ENCODE measurements around the gene ACOT13.

The ACOT13 gene

GRCh38 chr6:24742216-24742738, 75.4 kb downstream of the ACOT13 start:
- Histone ChIP-seq H3K9ac (ENCODE audit: low read length) (no peak overlapping the region), H3K36me3 (ENCODE audit: insufficient read depth, low read length) (no peaks in the 10 kb centered on the region; the same call in 1 of the 2 replicates), H3K4me3 (ENCODE audit: low read depth, low read length, poor library complexity, severe bottlenecking) (no peak overlapping the region), H3K9me2 (ENCODE audit: low read depth, low read length) (no peaks in the 10 kb centered on the region), H3K79me2 (ENCODE audit: insufficient read depth, low read length) (no peaks in the 10 kb centered on the region), H3K27me3 (ENCODE audit: insufficient read depth, low read length) (no peaks in the 10 kb centered on the region), H3K4me2 (ENCODE audit: low read length) (no peak overlapping the region), H4K20me1 (ENCODE audit: insufficient read depth, low read length) (no peaks in the 10 kb centered on the region), H3F3A (ENCODE audit: insufficient read depth, low read length) (no peaks in the 10 kb centered on the region), H2AFZ (ENCODE audit: low read length) (no peak overlapping the region), H3K9me3 (ENCODE audit: low read length) (no peaks in the 10 kb centered on the region), H3K4me1 (ENCODE audit: insufficient read depth, low read length, severe bottlenecking) (peaks cover 8% of the 10 kb centered on the region), H3K27ac (ENCODE audit: low read depth, low read length, poor library complexity, severe bottlenecking) (no peak overlapping the region)
- TF ChIP-seq EZH2 (IDR thresholded peaks at IDR 0.05; ENCODE audit: borderline replicate concordance, low read length) = no peak
- TF ChIP-seq, protein P1, sequence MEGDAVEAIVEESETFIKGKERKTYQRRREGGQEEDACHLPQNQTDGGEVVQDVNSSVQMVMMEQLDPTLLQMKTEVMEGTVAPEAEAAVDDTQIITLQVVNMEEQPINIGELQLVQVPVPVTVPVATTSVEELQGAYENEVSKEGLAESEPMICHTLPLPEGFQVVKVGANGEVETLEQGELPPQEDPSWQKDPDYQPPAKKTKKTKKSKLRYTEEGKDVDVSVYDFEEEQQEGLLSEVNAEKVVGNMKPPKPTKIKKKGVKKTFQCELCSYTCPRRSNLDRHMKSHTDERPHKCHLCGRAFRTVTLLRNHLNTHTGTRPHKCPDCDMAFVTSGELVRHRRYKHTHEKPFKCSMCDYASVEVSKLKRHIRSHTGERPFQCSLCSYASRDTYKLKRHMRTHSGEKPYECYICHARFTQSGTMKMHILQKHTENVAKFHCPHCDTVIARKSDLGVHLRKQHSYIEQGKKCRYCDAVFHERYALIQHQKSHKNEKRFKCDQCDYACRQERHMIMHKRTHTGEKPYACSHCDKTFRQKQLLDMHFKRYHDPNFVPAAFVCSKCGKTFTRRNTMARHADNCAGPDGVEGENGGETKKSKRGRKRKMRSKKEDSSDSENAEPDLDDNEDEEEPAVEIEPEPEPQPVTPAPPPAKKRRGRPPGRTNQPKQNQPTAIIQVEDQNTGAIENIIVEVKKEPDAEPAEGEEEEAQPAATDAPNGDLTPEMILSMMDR (IDR thresholded peaks at IDR 0.05; ENCODE audit: low read length) = no peak

GRCh38 chr6:24743265-24743943, 76.5 kb downstream of the ACOT13 start:
- no peaks in the 10 kb centered on the region for H3K9me2 ChIP-seq (ENCODE audit: low read depth, low read length)
- no peaks in the 10 kb centered on the region; the same call in 1 of the 2 replicates for H3K36me3 ChIP-seq (ENCODE audit: insufficient read depth, low read length)
- H3K27ac ChIP-seq (ENCODE audit: low read depth, low read length, poor library complexity, severe bottlenecking) = peak overlapping the region; percentile 16
- H3K4me1 ChIP-seq (ENCODE audit: insufficient read depth, low read length, severe bottlenecking) = peaks cover 8% of the 10 kb centered on the region
- H3K9me3 ChIP-seq (ENCODE audit: low read length) = no peaks in the 10 kb centered on the region
- H3F3A ChIP-seq (ENCODE audit: insufficient read depth, low read length) = no peaks in the 10 kb centered on the region
- no peak overlapping the region for H3K4me3 ChIP-seq (ENCODE audit: low read depth, low read length, poor library complexity, severe bottlenecking)
- no peak overlapping the region for H3K4me2 ChIP-seq (ENCODE audit: low read length)
- no peaks in the 10 kb centered on the region for H3K27me3 ChIP-seq (ENCODE audit: insufficient read depth, low read length)
- no peaks in the 10 kb centered on the region for H4K20me1 ChIP-seq (ENCODE audit: insufficient read depth, low read length)
- H3K79me2 ChIP-seq (ENCODE audit: insufficient read depth, low read length) = no peaks in the 10 kb centered on the region
- peak overlapping the region; percentile 80; the same call in 1 of the 2 replicates for H2AFZ ChIP-seq (ENCODE audit: low read length)
- H3K9ac ChIP-seq (ENCODE audit: low read length) = no peak overlapping the region
- TF ChIP-seq EZH2 (IDR thresholded peaks at IDR 0.05; ENCODE audit: borderline replicate concordance, low read length) = no peak
- TF ChIP-seq, protein P1 (IDR thresholded peaks at IDR 0.05; ENCODE audit: low read length) = no peak

GRCh38 chr6:24743944-24744335, 77.1 kb downstream of the ACOT13 start:
- Histone ChIP-seq H3K9me3 (ENCODE audit: low read length) (no peaks in the 10 kb centered on the region), H3K27ac (ENCODE audit: low read depth, low read length, poor library complexity, severe bottlenecking) (peak overlapping the region; percentile 16), H3F3A (ENCODE audit: insufficient read depth, low read length) (no peaks in the 10 kb centered on the region), H3K9me2 (ENCODE audit: low read depth, low read length) (no peaks in the 10 kb centered on the region), H3K36me3 (ENCODE audit: insufficient read depth, low read length) (no peaks in the 10 kb centered on the region; the same call in 1 of the 2 replicates), H4K20me1 (ENCODE audit: insufficient read depth, low read length) (no peaks in the 10 kb centered on the region), H3K9ac (ENCODE audit: low read length) (no peak overlapping the region), H3K79me2 (ENCODE audit: insufficient read depth, low read length) (no peaks in the 10 kb centered on the region), H3K4me1 (ENCODE audit: insufficient read depth, low read length, severe bottlenecking) (peaks cover 8% of the 10 kb centered on the region), H3K27me3 (ENCODE audit: insufficient read depth, low read length) (no peaks in the 10 kb centered on the region), H3K4me2 (ENCODE audit: low read length) (no peak overlapping the region), H2AFZ (ENCODE audit: low read length) (no peak overlapping the region), H3K4me3 (ENCODE audit: low read depth, low read length, poor library complexity, severe bottlenecking) (no peak overlapping the region)
- no peak for TF ChIP-seq EZH2 (IDR thresholded peaks at IDR 0.05; ENCODE audit: borderline replicate concordance, low read length)
- TF ChIP-seq, protein P1 (IDR thresholded peaks at IDR 0.05; ENCODE audit: low read length) = no peak
